Neural cell (in vitro differentiated cells): Measurements from ENCODE around the gene CHN1. TPM values are rescaled to one million over a fixed set of nuclear protein-coding genes. Genes with fewer than 3 reads are reported as not detected.

ENCODE experiments used
- H2AFZ ChIP-seq: fragments of 200-600, 300-800 bp; sonication (generic), shearing (Covaris generic); 2 replicates; pipeline ENCODE4 v1.6.0; 2014; ENCODE audit warnings: low read depth, mild to moderate bottlenecking, antibody characterized with exemption, low read length, moderate library complexity
- H3F3A ChIP-seq: fragments of 200-600 bp; shearing (Covaris generic); 2 replicates; pipeline ENCODE4 v1.6.1; 2016; ENCODE audit warnings: mild to moderate bottlenecking, moderate library complexity, mixed read lengths, antibody characterized with exemption, low read length; ENCODE audit not compliant: insufficient read depth, poor library complexity, severe bottlenecking
- H3K27ac ChIP-seq: fragments of 200-600, 300-800 bp; sonication (generic), shearing (Covaris generic); 2 replicates; pipeline ENCODE4 v1.5.1; 2014; ENCODE audit warnings: mild to moderate bottlenecking, low read length, moderate library complexity
- H3K27me3 ChIP-seq: fragments of 300-800, 200-600 bp; sonication (generic), shearing (Covaris generic); 2 replicates; pipeline ENCODE4 v1.6.0; 2014; ENCODE audit warnings: mild to moderate bottlenecking, low read depth, low read length, moderate library complexity; ENCODE audit not compliant: insufficient read depth
- H3K36me3 ChIP-seq: fragments of 300-800, 200-600 bp; sonication (generic), shearing (Covaris generic); 2 replicates; pipeline ENCODE4 v1.5.1; 2014; ENCODE audit warnings: mild to moderate bottlenecking, antibody characterized with exemption, low read length, moderate library complexity; ENCODE audit not compliant: insufficient read depth
- H3K4me2 ChIP-seq: fragments of 300-800, 200-600 bp; sonication (generic), shearing (Covaris generic); 2 replicates; pipeline ENCODE4 v1.6.0; 2014; ENCODE audit warnings: mild to moderate bottlenecking, low read length
- H3K4me3 ChIP-seq: fragments of 300-800, 200-600 bp; sonication (generic), shearing (Covaris generic); 2 replicates; pipeline ENCODE4 v1.5.1; 2014; ENCODE audit warnings: mild to moderate bottlenecking, low read length, moderate library complexity
- H3K79me2 ChIP-seq: fragments of 200-600 bp; shearing (Covaris generic); replicated peaks from 2 replicates; pipeline ENCODE4 v1.6.0; 2014; ENCODE audit warnings: mild to moderate bottlenecking, low read length, moderate library complexity; ENCODE audit not compliant: insufficient read depth
- H3K9ac ChIP-seq: fragments of 300-800, 200-600 bp; sonication (generic), shearing (Covaris generic); 2 replicates; pipeline ENCODE4 v1.6.1; 2016; ENCODE audit warnings: mild to moderate bottlenecking, low read length, mixed read lengths
- H3K9me2 ChIP-seq: fragments of 200-600 bp; shearing (Covaris generic); 2 replicates; pipeline ENCODE4 v1.6.1; 2016; ENCODE audit warnings: mild to moderate bottlenecking, low read length, mixed read lengths; ENCODE audit not compliant: insufficient read depth
- H3K9me3 ChIP-seq: fragments of 200-600, 300-800 bp; sonication (generic), shearing (Covaris generic); 2 replicates; pipeline ENCODE4 v1.6.1; 2016; ENCODE audit warnings: mild to moderate bottlenecking, mixed run types, low read length, moderate library complexity, mixed read lengths
- H4K20me1 ChIP-seq: fragments of 200-600 bp; shearing (Covaris generic); 2 replicates; pipeline ENCODE4 v1.6.1; 2016; ENCODE audit warnings: mild to moderate bottlenecking, mixed run types; ENCODE audit not compliant: insufficient read depth
- EP300 ChIP-seq: fragments of 450-650 bp; conservative IDR thresholded peaks from 2 replicates; pipeline ENCODE4 v1.6.1; 2014; ENCODE audit warnings: antibody characterized with exemption, mild to moderate bottlenecking, moderate library complexity; ENCODE audit not compliant: poor library complexity, severe bottlenecking
- EZH2 ChIP-seq: fragments of 200-600, 300-800 bp; shearing (Covaris generic), sonication (generic); IDR thresholded peaks from 2 replicates; pipeline ENCODE4 v1.6.1; 2014; ENCODE audit warnings: antibody characterized with exemption, low read length, borderline replicate concordance, mild to moderate bottlenecking; ENCODE audit not compliant: insufficient read depth, poor library complexity, severe bottlenecking
- MXI1 ChIP-seq: fragments of 450-650 bp; conservative IDR thresholded peaks from 2 replicates; pipeline ENCODE4 v1.6.1; 2014; ENCODE audit warnings: antibody characterized with exemption, mild to moderate bottlenecking; ENCODE audit not compliant: poor library complexity, severe bottlenecking
- POLR2AphosphoS5 ChIP-seq: IDR thresholded peaks from 2 replicates; pipeline ENCODE4 v1.6.1; 2012
- RAD21 ChIP-seq: fragments of 450-650 bp; conservative IDR thresholded peaks from 2 replicates; pipeline ENCODE4 v1.6.1; 2014; ENCODE audit warnings: antibody characterized with exemption, mild to moderate bottlenecking, moderate library complexity
- REST ChIP-seq: IDR thresholded peaks from 2 replicates; pipeline ENCODE4 v1.6.1; 2012; ENCODE audit warnings: borderline replicate concordance
- SMC3 ChIP-seq: fragments of 450-650 bp; conservative IDR thresholded peaks from 2 replicates; pipeline ENCODE4 v1.6.1; 2014; ENCODE audit warnings: antibody characterized with exemption, mild to moderate bottlenecking, moderate library complexity; ENCODE audit not compliant: poor library complexity
- TAF1 ChIP-seq: IDR thresholded peaks from 2 replicates; pipeline ENCODE4 v1.6.1; 2012; ENCODE audit warnings: low read depth
- polyA plus RNA-seq: library from polyadenylated mRNA; depleted of rRNA; stranded (reverse); fragments of >200 nt; gene quantifications from 2 replicates; pipeline ENCODE4 v1.2.3, GENCODE V29; 2014
- TF ChIP-seq, protein P1 (sequence below): fragments of 450-650 bp; IDR thresholded peaks from 2 replicates; pipeline ENCODE4 v1.5.1; 2014; ENCODE audit warnings: antibody characterized with exemption, mild to moderate bottlenecking, moderate library complexity; ENCODE audit not compliant: poor library complexity, severe bottlenecking

CHN1 gene
- polyA plus RNA-seq, 1 donor from 2014 or later: 133 TPM

GRCh38 chr2:174888646-174889271 is 116.4 kb downstream of the CHN1 start:
- Histone ChIP-seq H3K4me2 (no peak overlapping the region), H3K36me3 (no peaks in the 10 kb centered on the region), H3K9ac (no peak overlapping the region), H3K27ac (no peak overlapping the region), H2AFZ (no peak overlapping the region), H3K9me2 (no peaks in the 10 kb centered on the region), H4K20me1 (no peaks in the 10 kb centered on the region), H3K79me2 (peaks cover 6% of the 10 kb centered on the region), H3F3A (no peaks in the 10 kb centered on the region), H3K27me3 (no peaks in the 10 kb centered on the region), H3K9me3 (peaks cover 2% of the 10 kb centered on the region), H3K4me3 (no peak overlapping the region)
- TF ChIP-seq RAD21 (no peak), REST (no peak), EZH2 (no peak), SMC3 (no peak), TAF1 (no peak), EP300 (no peak), POLR2AphosphoS5 (no peak), MXI1 (no peak)
- TF ChIP-seq, protein P1, sequence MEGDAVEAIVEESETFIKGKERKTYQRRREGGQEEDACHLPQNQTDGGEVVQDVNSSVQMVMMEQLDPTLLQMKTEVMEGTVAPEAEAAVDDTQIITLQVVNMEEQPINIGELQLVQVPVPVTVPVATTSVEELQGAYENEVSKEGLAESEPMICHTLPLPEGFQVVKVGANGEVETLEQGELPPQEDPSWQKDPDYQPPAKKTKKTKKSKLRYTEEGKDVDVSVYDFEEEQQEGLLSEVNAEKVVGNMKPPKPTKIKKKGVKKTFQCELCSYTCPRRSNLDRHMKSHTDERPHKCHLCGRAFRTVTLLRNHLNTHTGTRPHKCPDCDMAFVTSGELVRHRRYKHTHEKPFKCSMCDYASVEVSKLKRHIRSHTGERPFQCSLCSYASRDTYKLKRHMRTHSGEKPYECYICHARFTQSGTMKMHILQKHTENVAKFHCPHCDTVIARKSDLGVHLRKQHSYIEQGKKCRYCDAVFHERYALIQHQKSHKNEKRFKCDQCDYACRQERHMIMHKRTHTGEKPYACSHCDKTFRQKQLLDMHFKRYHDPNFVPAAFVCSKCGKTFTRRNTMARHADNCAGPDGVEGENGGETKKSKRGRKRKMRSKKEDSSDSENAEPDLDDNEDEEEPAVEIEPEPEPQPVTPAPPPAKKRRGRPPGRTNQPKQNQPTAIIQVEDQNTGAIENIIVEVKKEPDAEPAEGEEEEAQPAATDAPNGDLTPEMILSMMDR: no peak

DNA sequence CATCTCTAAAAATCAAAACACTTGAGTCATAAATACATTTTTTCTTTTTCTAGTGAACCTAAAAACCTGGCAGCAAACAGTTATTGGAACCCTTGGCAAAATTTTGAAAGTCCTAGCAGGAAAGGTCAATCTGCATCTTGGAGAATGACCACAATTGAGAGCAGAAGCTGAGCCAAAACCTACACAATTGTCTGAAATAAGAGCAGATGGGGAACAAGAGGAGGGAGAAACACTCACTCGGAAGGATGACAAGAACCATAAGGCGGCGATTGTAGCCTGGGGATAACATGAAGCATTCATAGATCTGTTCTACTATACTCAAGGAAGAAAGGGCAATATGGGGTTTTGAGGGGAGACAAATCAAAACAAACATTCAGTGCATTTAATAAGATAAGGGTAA is 117.0 kb downstream of the CHN1 start:
- Histone ChIP-seq H3K9ac (no peak overlapping the region), H3K36me3 (no peaks in the 10 kb centered on the region), H4K20me1 (no peaks in the 10 kb centered on the region), H2AFZ (no peak overlapping the region), H3K4me3 (no peak overlapping the region), H3K79me2 (peaks cover 6% of the 10 kb centered on the region), H3K27ac (no peak overlapping the region), H3K4me2 (no peak overlapping the region), H3F3A (no peaks in the 10 kb centered on the region), H3K9me2 (no peaks in the 10 kb centered on the region), H3K9me3 (peaks cover 2% of the 10 kb centered on the region), H3K27me3 (no peaks in the 10 kb centered on the region)
- TF ChIP-seq MXI1 (no peak), REST (no peak), EP300 (no peak), RAD21 (no peak), POLR2AphosphoS5 (no peak)
